Measurements from ENCODE around the gene PDP2. TPM values are rescaled to one million over a fixed set of nuclear protein-coding genes. Genes with fewer than 3 reads are reported as not detected.

PDP2 gene
- total and polyA plus RNA-seq, 12 donors: 1.3 to 27.8 (median 13.0) TPM

DNA sequence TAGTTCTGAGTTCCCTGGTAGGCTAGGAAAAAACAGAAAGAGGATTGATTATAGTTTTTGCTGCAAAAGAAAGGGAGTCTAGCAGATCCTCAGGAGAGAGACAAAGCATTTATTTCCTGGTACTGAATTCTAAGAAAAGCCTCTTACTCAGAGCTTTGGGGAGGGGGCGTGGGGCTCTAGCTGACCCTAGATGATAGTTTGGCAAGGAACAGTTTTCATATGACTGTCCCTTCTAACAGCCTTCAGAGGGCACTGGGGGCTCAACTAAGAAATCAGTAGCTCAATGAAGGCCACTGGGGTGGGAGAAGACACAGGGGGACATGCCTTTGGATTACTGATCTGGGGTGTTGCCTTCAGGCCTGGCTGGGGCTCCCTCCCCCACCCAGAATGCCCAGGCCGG is 32.1 kb upstream of the PDP2 start:
- no peak overlapping the region for H3K4me3 ChIP-seq
- H3K27me3 ChIP-seq: peaks cover 22% of the 10 kb centered on the region
- no peak overlapping the region for H3K27ac ChIP-seq
- no peaks in the 10 kb centered on the region for H3K9me3 ChIP-seq (replicated peaks in 1 of 3)
- WGBS, 4 donors: 88 to 95% (median 90%) methylated on average over 1 to 2 of the region's 2 CpGs
- no peak for TF ChIP-seq POLR2A (IDR thresholded peaks at IDR 0.05)
- TF ChIP-seq, protein P1, sequence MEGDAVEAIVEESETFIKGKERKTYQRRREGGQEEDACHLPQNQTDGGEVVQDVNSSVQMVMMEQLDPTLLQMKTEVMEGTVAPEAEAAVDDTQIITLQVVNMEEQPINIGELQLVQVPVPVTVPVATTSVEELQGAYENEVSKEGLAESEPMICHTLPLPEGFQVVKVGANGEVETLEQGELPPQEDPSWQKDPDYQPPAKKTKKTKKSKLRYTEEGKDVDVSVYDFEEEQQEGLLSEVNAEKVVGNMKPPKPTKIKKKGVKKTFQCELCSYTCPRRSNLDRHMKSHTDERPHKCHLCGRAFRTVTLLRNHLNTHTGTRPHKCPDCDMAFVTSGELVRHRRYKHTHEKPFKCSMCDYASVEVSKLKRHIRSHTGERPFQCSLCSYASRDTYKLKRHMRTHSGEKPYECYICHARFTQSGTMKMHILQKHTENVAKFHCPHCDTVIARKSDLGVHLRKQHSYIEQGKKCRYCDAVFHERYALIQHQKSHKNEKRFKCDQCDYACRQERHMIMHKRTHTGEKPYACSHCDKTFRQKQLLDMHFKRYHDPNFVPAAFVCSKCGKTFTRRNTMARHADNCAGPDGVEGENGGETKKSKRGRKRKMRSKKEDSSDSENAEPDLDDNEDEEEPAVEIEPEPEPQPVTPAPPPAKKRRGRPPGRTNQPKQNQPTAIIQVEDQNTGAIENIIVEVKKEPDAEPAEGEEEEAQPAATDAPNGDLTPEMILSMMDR (IDR thresholded peaks at IDR 0.05): no peak
- DNase-seq: no peak
- H3K36me3 ChIP-seq (replicated peaks in 1 of 2): no peaks in the 10 kb centered on the region
- intact Hi-C loops (cut with DNase I): loop anchor here in 1 of 2 donors (10.0 kb wide), 1 partner anchor 123 kb away; no protein-coding TSS in a partner anchor
- H3K4me1 ChIP-seq (replicated peaks in 1 of 2): peaks cover 8 to 11% of the 10 kb centered on the region in 2 donors

DNA sequence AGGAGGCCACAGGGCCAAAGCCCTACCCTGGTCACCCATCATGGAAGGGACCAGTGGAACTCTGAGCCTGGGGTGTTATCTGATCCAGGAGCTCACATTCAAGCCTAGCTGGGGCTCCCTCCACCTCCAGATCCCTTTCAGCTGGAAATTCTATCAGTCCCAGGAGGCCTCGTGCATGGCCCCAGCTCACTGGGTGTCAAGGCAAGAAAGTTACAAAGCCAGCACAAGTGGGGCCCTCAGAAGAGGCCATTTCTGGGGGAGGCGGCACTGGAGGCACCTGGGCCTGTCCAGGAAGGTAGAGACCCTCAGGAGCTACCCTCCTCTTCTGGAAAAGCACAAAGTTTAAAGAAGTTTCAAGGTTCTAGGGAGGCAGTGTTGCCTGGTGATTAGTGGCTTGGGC is 31.3 kb upstream of the PDP2 start:
- 93 to 100% (median 94%) methylated on average over 1 to 2 of the region's 2 CpGs for WGBS, 4 donors
- H3K4me3 ChIP-seq: no peak overlapping the region
- peaks cover 18% of the 10 kb centered on the region for H3K27me3 ChIP-seq
- TF ChIP-seq, protein P1 (IDR thresholded peaks at IDR 0.05): no peak
- TF ChIP-seq POLR2A (IDR thresholded peaks at IDR 0.05): no peak
- H3K4me1 ChIP-seq (replicated peaks in 1 of 2): peaks cover 8 to 10% of the 10 kb centered on the region in 2 donors
- intact Hi-C loops (cut with DNase I): loop anchor here in 1 of 2 donors (10.0 kb wide), 1 partner anchor 124 kb away; no protein-coding TSS in a partner anchor
- H3K9me3 ChIP-seq (replicated peaks in 1 of 3): no peaks in the 10 kb centered on the region
- no peaks in the 10 kb centered on the region for H3K36me3 ChIP-seq (replicated peaks in 1 of 2)
- H3K27ac ChIP-seq: no peak overlapping the region
- DNase-seq: no peak

DNA sequence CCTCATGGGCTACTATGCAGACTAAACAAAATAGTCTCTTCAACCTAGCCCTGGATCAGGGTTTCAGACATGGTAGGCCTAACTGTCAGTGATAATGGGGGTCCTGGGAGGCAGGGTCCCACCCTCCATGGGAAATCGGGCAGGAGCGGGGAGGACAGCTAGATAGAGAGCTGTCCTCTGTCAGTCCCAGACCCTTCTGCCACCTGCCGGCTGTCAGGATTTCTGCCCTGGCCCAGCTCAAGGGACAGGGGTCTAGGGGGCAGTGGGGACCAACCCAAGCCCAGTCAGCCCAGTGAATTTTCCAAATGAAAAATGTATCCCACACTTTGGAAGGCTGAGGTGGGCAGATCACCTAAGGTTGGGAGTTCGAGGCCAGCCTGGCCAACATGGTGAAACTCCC is 30.8 kb upstream of the PDP2 start:
- H3K36me3 ChIP-seq (replicated peaks in 1 of 2): no peaks in the 10 kb centered on the region
- WGBS, 4 donors: 80 to 92% (median 87%) methylated on average over 2 to 4 of the region's 4 CpGs
- H3K27ac ChIP-seq: no peak overlapping the region
- H3K4me3 ChIP-seq: no peak overlapping the region
- TF ChIP-seq, protein P1 (IDR thresholded peaks at IDR 0.05): no peak
- no peak for TF ChIP-seq POLR2A (IDR thresholded peaks at IDR 0.05)
- no peak for DNase-seq
- H3K9me3 ChIP-seq (replicated peaks in 1 of 3): no peaks in the 10 kb centered on the region
- H3K27me3 ChIP-seq: peaks cover 13% of the 10 kb centered on the region
- H3K4me1 ChIP-seq (replicated peaks in 1 of 2): peaks cover 4% of the 10 kb centered on the region in 2 donors
- intact Hi-C loops (cut with DNase I): loop anchor here in 1 of 2 donors (10.0 kb wide), 1 partner anchor 125 kb away; no protein-coding TSS in a partner anchor

DNA sequence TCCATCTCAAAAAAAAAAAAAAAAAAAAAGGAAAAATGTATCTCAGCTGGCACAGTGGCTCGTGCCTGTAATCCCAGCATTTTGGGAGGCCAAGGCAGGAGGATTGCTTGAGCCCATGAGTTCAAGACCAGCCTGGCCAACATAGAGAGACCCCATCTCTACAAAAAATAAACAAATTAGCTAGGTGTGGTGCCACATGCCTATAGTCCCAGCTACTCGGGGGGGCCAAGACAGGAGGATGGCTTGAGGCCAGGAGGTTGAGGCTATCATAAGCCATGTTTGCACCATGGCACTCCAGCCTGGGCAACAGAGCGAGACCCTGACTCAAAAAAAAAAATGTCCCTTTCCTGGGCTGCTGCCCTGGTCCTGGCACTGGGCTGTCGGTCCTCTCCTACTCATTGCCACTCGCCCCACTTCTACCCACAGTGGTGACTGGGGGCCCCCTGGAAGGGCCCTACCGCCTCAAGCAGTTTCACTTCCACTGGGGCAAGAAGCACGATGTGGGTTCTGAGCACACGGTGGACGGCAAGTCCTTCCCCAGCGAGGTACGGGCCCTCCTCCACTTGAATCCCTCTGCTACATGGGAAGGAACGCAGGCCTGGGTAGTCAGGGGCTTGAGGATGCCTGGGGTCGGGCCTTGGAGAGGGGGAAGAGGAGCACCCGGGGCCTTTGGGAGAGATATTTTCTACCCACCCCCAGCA is 30.1 kb upstream of the PDP2 start:
- intact Hi-C loops (cut with DNase I): no loop called here
- TF ChIP-seq, protein P1 (IDR thresholded peaks at IDR 0.05): no peak
- no peak for TF ChIP-seq POLR2A (IDR thresholded peaks at IDR 0.05)
- no peak for DNase-seq
- no peak overlapping the region for H3K27ac ChIP-seq
- no peaks in the 10 kb centered on the region for H3K4me1 ChIP-seq (replicated peaks in 1 of 2)
- 81 to 88% (median 86%) methylated on average over 8 to 14 of the region's 14 CpGs for WGBS, 4 donors
- peaks cover 6% of the 10 kb centered on the region for H3K27me3 ChIP-seq
- H3K4me3 ChIP-seq: no peak overlapping the region
- no peaks in the 10 kb centered on the region for H3K36me3 ChIP-seq (replicated peaks in 1 of 2)
- no peaks in the 10 kb centered on the region for H3K9me3 ChIP-seq (replicated peaks in 1 of 3)

Data from adrenal gland (tissue), 12 donors.